ENCODE results near the gene MYLK4.

Gene MYLK4

DNA sequence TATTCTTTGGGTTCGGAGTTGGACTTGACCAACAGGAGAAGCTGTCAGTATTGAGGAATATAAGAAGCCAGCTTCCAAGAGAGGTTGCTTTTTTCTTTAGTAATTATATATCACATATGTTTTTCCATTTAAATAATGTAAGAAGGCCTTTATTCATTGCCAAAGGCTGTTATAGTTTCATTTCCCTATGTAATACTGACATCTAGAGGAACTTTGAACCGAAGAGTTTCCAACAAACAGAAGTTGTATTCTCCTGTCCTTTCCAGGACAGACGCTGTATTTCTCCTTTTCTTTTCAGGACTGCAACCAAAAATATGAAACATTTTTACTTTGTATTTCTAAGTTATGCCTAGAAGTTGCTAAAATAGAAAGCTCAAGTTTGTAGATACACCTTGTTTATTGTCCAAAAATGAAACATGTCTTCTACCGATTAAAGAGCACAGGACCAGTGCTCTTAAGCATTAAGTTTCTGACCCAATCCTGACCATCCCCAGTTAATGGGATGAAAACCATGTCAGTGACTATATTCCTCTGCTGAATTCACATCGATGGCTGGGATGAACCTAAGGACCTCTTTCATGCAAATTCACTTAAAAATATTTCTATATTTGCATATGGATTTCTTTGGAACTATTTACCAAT, 55.1 kb downstream of the MYLK4 start:
- DNase-seq (ENCODE audit: low read depth) = no peak

DNA sequence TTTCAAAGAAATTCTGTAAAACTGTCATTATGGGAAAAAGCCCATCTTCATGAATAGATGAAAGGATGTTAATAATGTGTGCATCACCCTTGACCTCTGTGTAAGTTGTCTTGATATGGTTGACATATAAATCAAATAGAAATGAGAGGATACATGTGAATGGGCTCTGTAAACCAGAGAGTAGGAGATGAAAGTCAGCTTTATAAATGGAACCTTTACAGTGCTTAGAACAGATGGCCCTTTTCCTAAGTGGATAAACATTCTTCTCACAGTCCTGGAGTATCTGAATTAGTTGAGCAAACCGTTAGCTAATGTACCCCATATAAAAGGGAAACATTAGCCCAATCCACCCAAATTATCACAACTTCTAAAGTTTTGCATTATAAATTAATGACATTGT, 57.5 kb downstream of the MYLK4 start:
- no peak for DNase-seq (ENCODE audit: low read depth)

DNA sequence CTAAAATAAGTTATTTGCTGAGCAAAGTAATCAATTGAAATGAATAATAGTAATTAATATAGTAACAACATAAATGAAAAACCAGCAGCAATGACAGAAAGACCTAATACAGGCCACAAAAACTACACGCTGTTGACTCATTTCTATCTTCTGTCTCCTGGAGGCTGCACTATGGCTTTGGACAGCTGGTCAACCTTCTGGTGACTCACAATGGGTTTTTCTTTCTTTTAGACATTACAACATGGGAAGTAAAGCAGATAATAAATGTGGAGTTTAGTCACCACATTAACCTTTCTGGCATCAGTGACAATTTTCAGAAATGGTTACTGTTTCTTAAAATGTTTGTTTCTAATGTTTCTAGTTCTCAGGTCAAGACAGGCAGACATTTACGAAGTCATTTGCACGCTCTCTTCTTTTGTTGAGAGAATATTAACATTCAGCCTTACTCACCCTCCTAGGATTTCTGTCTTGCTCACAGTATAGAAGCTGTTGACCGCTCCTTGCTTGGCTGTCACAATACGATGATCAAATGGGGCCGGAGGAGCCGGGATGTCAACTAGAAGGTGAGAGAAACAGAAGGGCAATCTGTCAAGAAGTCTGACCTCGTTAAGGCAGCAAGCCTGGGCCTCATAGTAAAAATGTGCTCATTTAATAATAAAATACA, 62.2 kb downstream of the MYLK4 start:
- DNase-seq (ENCODE audit: low read depth) = no peak

DNA sequence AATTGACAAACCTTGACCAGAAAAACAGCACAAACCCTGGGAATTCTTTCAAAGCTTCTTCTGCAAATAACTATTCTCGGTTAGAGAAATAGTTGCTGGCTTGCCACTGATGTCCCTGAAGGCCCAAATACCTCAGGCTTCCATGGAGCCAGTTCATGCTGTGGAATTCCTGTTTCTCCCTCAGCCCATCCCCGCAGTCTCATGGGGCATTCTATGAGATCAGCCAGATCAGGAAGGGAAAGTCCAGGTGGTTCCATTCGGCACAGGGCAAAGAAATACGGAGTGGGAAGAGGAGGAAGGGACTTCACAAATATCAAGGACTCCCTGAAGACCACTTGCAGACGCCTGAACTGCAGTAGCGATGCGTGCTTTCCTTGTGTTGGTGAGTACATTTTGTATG, 63.3 kb downstream of the MYLK4 start:
- DNase-seq (ENCODE audit: low read depth) = no peak

DNA sequence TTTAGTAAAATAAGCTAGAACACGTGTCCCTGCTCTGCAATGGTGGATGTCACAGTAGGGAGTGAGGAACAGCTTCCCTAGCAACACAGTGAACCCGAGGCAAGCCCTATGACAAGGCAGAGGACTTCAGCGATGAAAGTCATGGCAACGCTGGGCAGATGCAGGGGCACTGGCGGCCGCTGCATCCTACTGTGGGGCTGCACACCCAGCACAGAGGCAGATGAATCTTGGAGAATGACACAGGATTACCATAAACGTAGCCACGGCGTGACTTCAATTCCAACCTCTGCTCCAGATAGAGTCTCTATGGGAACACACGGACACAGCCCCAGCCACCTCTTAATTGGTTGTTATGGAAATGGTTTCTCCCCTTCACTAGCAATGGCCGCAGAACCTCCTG, 64.2 kb downstream of the MYLK4 start:
- no peak for DNase-seq (ENCODE audit: low read depth)

DNA sequence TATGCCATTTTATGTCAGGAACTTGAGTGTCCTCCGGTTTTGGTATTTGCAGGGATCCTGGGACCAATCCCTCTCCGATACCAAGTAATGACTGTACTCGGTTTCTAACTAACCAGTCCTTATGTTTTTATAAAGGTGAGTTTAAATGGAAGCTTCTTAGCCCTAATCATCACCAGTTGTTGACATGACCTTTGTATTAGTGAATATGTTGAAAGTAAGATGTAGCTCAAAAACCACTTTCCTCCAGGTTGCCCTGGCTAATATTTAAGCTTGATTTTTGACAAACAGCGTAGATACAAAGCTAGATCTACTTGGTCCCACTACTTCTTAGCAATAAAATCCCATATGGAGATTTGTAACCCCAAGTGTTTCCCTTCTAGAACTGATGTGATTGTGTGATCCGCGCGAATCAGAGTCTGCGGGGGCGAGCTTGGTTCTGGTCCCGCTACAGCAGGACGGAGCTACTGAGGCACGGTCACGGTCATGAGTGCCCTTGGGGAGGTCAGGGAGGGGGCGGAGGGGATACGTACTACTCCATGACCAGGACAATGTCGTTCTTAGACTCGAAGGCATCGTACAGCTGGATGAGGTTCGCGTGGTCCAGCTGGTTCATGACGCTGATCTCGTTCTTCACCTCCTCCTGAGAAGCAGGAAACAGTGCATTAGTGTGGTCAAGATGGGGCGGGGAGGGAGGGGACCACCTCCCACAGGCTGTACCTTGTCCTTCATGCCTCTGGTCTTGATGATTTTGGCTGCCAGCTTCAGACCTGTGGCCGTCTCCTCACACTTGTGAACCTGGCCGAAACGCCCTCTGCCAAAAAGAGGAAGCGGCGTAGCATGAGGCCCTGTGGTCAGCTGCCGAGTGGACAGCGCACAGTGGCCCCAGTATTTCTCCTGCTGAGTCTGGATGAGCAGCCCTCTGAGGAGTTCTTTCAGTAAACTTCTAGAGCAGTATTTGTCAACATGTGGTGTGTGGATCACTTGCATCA, 65.7 kb downstream of the MYLK4 start:
- no peak for DNase-seq (ENCODE audit: low read depth)

DNA sequence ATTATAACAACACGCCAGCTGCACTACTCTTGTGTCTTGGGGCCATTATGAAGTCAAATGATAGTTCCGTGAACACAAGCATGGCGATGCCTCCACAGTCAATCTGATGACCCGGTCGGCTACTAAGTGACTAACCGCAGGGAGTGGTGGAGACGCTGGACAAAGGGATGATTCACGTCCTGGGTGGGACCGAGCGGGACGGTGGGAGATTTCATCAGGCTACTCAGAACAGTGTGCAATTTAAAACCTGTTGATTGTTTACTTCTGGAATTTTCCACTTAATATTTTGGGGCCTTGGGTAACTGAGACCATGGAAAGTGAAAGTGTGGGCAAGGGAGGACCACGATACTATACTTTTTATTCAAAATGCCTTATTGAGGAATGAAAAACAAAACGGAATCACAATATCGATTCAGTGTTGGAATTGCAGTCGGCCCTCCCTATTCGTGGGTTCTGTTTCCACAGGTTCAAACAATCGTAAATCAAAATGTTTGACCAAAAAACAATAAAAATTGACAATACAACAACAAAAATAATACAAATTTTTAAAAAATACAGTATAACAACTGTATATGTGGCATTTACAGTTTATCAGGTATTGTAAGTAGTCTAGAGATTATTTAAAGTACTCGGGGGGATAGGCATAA, 66.5 kb downstream of the MYLK4 start:
- DNase-seq (ENCODE audit: low read depth) = no peak

DNA sequence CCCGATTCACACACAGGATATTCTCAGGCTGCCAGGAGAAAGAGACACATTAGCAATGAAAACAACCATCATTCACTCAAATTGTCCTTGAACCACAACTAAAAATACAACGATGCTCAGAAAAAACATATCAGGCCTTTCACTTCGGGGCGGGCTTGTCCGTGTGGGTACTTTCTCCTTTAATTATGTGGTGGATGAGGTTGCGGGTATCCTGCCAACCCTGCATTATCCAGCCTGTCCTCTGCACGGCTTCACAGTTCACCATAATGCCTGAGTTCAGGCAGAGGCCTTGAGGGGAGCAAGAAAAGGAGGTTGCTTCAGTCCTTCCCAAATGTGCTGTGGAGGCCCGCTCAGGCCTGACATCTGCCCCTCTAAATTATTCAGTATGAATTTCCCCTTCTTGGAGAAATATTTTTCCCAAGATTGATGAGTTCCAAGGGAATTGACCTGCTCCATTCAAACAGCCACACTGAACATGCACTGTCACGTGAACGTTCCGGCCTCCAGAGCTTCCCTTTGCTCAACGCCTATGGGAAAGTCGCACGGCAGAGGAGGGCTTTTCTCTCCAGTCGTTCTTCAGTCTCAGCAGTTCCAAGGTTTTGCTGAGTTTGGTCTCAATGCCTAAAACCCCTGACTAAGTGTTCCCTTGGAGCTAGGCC, 70.3 kb downstream of the MYLK4 start:
- DNase-seq (ENCODE audit: low read depth) = no peak

DNA sequence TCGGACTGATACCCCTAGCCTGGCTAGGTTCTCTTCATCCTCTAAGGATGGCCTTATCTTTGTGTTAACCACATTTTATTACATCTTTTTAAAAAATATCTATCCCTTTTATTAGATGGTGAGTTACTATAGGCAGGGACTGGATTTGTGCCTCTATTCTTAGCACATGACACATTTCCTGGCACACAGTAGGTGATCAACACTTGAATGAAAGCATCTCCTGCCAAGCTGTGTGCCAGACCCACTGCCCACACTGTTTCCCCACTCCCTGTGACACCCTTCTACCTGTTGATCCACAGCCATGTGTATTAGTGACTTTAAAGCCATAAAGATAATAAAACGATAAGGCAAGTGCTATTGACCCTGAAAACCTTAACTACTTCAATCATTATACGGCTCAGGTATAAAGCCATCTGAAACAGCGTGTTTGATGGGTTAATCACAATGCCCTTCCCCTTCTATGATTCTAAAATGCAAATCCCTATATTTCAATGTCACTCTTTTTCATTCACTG, 73.6 kb downstream of the MYLK4 start:
- DNase-seq (ENCODE audit: low read depth) = no peak

DNA sequence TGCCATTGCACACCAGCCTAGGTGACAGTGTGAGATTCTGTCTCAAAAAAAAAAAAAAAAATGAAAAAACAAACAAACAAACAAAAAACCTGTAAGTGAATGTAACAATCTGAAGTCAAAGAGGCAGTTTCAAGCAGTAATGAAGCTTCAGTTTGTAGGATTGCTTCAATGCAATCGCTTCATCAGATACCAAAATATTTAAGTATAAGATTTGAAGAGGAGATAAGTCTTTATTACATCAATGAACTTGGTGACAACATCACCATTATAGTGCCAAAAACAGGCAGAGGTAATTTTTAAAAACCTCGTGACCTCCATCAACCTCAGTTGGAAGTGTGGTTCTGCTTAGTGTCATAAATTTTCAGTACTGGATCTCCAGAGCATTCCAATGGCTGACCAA, 74.7 kb downstream of the MYLK4 start:
- no peak for DNase-seq (ENCODE audit: low read depth)

DNA sequence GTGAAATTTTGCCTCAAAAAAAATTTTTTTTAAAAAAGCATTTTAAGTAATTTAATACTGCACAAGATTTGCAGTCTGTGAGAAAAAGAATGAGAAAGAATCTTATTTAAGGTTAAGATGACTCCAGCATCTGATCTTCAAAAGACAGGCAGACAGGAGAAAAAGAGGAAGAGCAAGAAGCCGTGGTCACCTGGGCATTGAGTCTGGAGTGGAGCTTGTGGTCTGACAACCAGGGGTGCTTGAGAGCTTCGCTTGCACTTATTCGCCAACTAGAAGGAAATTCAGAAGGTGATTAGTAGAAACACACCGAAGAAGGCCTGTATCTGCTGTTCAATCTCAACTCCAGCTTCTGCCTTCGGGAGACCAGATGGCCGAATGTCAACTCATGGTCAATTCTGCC, 75.9 kb downstream of the MYLK4 start:
- DNase-seq (ENCODE audit: low read depth) = no peak

DNA sequence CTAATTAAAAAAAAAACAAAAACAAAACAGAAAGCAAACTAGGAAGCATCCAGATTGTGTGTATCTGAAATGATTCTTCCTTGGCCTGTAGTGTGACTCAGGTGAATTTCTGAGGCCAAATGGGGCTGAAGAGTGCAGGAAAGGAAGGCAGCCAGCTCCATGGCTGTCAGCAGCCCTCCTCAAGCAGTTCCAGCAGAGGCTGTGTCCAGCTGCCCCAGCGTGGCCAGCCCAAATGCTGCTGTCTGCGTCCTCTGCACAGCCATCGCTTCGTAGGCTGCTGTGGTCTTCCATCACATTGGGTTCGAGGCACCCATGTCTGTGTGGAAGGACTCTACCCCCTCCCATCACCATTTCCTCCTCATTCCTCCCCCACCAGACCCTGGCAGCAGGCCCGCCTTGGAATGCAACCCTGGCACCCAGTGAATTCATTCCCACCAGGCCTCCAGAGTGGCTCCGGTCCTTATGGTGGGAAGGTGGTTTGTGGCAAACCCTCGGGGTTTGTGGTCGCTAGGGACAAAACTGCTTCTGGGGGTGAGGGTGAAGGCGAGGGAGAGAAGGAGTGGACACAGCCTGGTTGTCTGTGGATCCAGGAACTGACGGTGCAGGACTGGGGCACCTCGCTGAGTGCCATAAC, 81.5 kb downstream of the MYLK4 start:
- no peak for DNase-seq (ENCODE audit: low read depth)

DNA sequence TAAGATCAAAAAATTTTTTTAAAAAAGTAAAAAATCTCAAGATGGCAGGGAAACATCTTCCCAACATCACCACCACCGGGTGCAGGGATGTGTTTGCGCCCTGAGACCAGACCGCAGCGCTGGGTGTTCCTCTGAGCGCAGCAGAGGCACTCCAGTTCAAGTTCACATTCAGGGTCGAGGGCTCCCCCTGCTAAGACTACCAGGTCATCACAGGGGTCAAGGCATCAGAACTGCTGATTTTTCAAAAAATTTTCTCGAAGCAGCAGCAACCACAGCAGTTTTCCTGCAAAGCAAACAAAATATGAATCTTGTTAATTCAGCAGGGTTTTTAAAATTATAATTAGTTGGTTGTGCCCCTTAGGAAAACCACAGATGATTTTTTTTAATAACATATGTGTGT, 83.1 kb downstream of the MYLK4 start:
- DNase-seq (ENCODE audit: low read depth) = no peak

DNA sequence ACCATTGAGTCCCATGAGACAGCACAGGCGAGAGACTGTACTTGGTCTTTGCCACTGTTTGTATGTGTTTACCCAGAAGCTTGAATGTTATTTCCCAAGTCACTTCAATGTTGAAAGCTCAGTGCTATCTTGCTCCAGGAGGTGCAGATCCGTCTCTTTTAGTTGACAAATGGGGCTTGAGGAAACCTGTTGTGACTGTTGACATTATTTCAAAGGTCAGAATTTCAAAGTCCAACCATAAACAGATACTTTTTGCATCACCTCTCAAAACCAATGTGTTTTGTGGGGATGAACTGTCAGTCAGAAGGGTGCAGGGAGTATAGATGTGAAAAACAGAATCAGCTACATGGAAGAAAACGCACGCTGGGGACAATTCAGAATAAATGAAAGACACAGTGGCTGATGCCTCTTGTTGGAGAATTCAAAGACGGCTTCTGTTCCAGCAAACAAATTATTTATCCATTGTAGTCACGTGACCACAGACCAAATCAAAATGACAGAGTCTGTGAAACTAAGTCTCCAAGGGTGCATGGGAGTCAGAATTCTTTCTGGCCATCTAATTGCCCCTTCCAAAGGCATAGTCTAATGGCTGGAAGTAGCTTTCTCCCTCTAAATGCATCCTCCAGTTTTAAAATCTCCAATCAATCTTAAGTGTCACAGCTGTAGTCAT, 83.7 kb downstream of the MYLK4 start:
- DNase-seq (ENCODE audit: low read depth) = no peak

DNA sequence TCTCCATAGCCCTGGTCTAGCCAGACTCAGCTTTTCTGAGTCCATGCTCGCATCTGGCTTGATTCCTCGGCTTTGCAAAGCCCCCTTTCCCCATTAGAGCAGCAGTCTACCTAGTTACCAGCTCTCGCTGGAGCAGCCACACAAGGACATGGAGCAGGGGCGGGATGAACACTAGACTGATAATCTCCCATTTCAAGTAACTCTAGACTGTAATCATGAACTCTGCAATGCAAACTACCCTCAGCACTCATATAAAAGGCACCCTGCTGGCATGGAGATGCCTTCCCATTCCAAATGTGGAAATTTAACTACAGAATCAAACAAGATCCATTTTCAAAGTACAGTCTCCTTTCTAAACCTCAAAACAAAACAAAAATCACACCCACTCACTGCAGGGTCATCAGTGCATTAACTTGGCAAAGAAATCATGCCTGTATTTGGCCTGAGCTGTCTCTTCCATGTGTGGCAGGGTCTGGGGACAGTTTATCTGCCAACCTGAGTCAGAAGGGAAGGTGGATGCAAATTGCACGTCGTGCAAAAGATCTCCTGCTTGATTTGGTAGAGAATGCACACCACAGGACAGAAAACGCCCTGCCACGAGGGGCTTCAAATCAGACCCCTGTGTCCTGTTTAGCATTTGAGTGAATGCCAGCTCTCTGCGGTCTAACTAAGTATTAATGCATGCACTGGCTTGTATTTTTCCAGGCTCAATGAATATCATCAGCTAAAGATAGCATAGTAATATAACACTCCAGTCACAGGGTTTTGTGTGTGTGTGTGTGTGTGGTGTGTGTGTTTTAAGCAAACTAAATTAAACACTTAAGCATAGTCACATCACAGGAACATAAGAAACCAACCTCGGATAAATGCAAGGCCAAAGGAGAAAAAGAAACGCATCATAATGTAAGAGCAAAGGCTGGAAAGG, 85.3 kb downstream of the MYLK4 start:
- no peak for DNase-seq (ENCODE audit: low read depth)

DNA sequence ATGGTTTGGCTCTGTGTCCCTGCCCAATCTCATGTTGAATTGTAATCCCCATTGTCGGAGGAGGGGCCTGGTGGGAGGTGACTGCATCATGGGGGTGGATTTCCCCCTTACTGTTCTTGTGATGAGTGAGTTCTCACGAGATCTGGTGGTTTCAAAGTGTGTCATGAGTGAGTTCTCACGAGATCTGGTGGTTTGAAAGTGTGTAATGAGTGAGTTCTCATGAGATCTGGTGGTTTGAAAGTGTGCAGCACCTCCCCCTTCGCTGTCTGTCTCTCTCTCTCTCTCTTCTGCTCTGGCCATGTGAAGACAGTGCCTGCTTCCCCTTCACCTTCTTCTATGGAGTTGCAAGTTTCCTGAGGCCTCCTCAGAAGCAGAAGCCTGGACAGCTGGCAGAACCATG, 87.6 kb downstream of the MYLK4 start:
- DNase-seq (ENCODE audit: low read depth) = no peak

DNA sequence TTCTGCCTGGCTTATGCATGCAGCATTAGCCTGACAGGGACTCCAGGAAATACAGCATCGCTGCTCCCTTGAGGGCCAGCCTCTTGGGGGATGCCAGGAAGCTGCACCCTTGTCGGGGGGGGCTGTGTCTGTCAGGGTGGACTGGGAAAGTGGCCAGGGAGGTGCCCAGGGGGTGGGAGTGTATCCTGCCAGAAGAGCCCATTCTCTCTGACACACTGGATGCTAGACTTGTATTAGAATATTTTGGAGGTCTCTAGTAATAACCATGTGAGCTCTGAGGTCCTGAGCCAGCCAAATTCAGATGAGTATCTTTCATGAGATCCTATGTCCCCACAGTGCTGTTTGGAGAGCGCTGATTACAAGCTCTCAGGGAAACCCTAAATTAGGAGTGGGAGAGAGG, 89.1 kb downstream of the MYLK4 start:
- no peak for DNase-seq (ENCODE audit: low read depth)

DNA sequence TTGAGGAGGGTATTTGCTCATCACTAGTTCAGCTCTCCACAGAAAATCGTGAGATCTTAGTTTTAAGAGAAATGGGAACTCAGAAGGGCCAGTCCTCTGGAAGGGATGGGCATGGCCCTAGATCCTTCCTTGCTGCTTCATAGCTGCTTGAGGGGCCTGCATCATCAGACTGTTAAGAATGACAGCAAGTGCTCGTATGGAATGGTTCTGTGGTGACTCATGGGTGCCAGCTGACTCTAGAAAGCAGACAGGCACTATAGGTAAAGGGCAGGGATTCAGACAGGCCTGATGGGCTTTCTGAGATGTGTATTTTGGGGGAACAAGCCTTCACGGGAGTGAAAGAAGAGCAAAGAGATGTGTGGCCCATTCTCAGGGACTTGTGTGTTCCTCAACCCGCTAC, 90.8 kb downstream of the MYLK4 start:
- DNase-seq (ENCODE audit: low read depth) = no peak

DNA sequence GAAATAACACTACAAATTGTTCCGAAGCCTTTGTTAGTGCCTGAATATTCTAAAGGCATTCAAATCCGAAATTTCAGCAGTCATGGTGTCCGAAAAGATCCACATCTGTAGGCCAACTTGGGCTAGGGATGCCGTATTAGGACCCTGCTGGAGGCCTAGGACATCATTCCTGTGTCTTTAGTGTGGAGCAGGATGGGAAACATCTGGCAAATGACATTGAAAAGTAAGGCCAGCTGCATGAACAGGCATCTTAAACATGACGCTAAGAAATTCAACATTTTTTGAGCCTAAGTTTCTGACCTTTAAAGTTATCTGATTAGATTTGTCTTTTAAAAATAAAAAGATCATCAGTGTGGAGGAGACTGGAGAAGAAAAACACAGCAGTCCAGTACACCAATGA, 91.3 kb downstream of the MYLK4 start:
- DNase-seq (ENCODE audit: low read depth) = no peak

DNA sequence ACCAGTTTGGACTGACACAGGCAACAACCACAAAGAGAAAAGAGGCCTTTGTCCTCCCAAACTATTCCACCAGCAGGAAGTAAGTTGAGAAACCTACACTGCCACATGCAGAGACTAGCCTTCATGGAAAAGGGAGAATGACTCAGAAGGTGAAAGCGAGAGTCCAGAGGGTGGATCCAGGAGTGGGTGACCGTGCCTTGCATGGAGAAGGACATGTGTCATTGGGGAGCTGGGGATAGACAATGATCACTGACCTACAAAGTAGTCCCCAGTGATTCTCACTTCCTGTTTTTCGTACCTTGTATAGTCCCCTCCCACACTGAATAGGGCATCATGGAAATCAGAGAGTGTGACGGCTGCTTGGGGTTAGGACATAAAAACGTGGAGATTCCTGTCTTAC, 91.9 kb downstream of the MYLK4 start:
- no peak for DNase-seq (ENCODE audit: low read depth)

Data from activated gamma-delta T cell treated with anti-CD3 and anti-CD28 coated beads, Interleukin-2, amount 50 U/mL, for 16 hours (primary cell).